Fibroblast of lung (primary cell): ENCODE measurements around the gene CYLD. TPM values are rescaled to one million over a fixed set of nuclear protein-coding genes. Genes with fewer than 3 reads are reported as not detected.
A peak's percentile ranks its signal among the peaks of the same experiment; 100 is the strongest.

ENCODE experiments used
- DNase-seq, 2 donors: peaks; one replicate each; pipeline versions ENCODE4 v3.0.0 to v3.0.0-alpha.2; 2010; ENCODE audit warnings: low read depth in 2 of 2
- H2AFZ ChIP-seq: 2 replicates; pipeline ENCODE4 v1.5.1; 2012; ENCODE audit warnings: low read length, control low read depth, inconsistent platforms
- H3K27ac ChIP-seq: 2 replicates; pipeline ENCODE4 v1.5.1; 2011; ENCODE audit warnings: low read length, control low read depth; ENCODE audit not compliant: insufficient read depth
- H3K27me3 ChIP-seq: 2 replicates; pipeline ENCODE4 v1.5.1; 2011; ENCODE audit warnings: mild to moderate bottlenecking, low read length; ENCODE audit not compliant: control insufficient read depth, insufficient read depth
- H3K36me3 ChIP-seq: 2 replicates; pipeline ENCODE4 v1.5.1; 2011; ENCODE audit warnings: low read length; ENCODE audit not compliant: control insufficient read depth, insufficient read depth
- H3K4me1 ChIP-seq: 2 replicates; pipeline ENCODE4 v1.5.1; 2011; ENCODE audit warnings: low read length; ENCODE audit not compliant: control insufficient read depth, insufficient read depth; ENCODE audit errors: extremely low read depth
- H3K4me2 ChIP-seq: 2 replicates; pipeline ENCODE4 v1.5.1; 2011; ENCODE audit warnings: low read length, control low read depth; ENCODE audit not compliant: insufficient read depth; ENCODE audit errors: extremely low read depth
- H3K4me3 ChIP-seq, 4 experiments: fragments of 200-600 bp in 1 of 4; sonication (generic) in 1 of 4; replicated peaks in 1 of 4; 2 replicates each; pipeline ENCODE4 v1.5.1; 2011 to 2016; ENCODE audit warnings: low read length in 4 of 4, low read depth in 3 of 4, mild to moderate bottlenecking in 3 of 4, control low read depth in 2 of 4, inconsistent platforms in 1 of 4, mixed read lengths in 1 of 4; ENCODE audit not compliant: insufficient read depth in 1 of 4; ENCODE audit errors: control extremely low read depth in 1 of 4
- H3K79me2 ChIP-seq: 2 replicates; pipeline ENCODE4 v1.5.1; 2012; ENCODE audit warnings: mild to moderate bottlenecking, low read length, inconsistent platforms; ENCODE audit not compliant: control insufficient read depth, insufficient read depth
- H3K9ac ChIP-seq: 2 replicates; pipeline ENCODE4 v1.5.1; 2011; ENCODE audit warnings: mild to moderate bottlenecking, low read length, control low read depth; ENCODE audit not compliant: insufficient read depth
- H3K9me3 ChIP-seq: 2 replicates; pipeline ENCODE4 v1.5.1; 2012; ENCODE audit warnings: low read depth, low read length; ENCODE audit not compliant: control insufficient read depth, insufficient read depth
- H4K20me1 ChIP-seq: 2 replicates; pipeline ENCODE4 v1.5.1; 2011; ENCODE audit warnings: low read length; ENCODE audit not compliant: control insufficient read depth, insufficient read depth; ENCODE audit errors: extremely low read depth
- EZH2 ChIP-seq: IDR thresholded peaks from 2 replicates; pipeline ENCODE4 v1.5.1; 2012; ENCODE audit warnings: low read length, control low read depth, mild to moderate bottlenecking; ENCODE audit errors: missing control alignments
- polyA plus RNA-seq, 2 donors: library from polyadenylated mRNA; depleted of rRNA in 1 of 2; stranded (reverse) in 1 of 2; unstranded in 1 of 2; fragments of >200 nt; gene quantifications; 2 replicates each; pipeline ENCODE4 v1.2.1, GENCODE V29; 2011 to 2012; ENCODE audit warnings: missing spikeins in 1 of 2
- total RNA-seq: library from RNA; depleted of rRNA; stranded (reverse); fragments of >200 nt; gene quantifications from 2 replicates; pipeline ENCODE4 v1.2.1, GENCODE V29; 2014
- TF ChIP-seq, protein P1 (sequence below), 2 donors: IDR thresholded peaks in 1 of 2; conservative IDR thresholded peaks in 1 of 2; 1 replicate in 1 of 2; 2 replicates in 1 of 2; pipeline ENCODE4 v1.5.1; 2011 to 2012; ENCODE audit warnings: low read length in 2 of 2, control low read depth in 1 of 2, inconsistent platforms in 1 of 2, low read depth in 1 of 2, mild to moderate bottlenecking in 1 of 2

Gene CYLD
- total and polyA plus RNA-seq, 2 donors (not counting 1 experiment from before 2014, with no cell fraction given), result 22.1 to 66.7 TPM

GRCh38 chr16:50804290-50804907, 62.5 kb downstream of the CYLD start:
- Histone ChIP-seq H3K4me2 (no peak overlapping the region), H4K20me1 (no peaks in the 10 kb centered on the region), H3K4me3 (no peak overlapping the region), H3K36me3 (no peaks in the 10 kb centered on the region), H2AFZ (no peak overlapping the region), H3K27me3 (no peaks in the 10 kb centered on the region), H3K27ac (no peak overlapping the region), H3K9me3 (no peaks in the 10 kb centered on the region), H3K9ac (no peak overlapping the region), H3K4me1 (no peaks in the 10 kb centered on the region), H3K79me2 (no peaks in the 10 kb centered on the region)
- DNase-seq, result no peak
- TF ChIP-seq, protein P1, sequence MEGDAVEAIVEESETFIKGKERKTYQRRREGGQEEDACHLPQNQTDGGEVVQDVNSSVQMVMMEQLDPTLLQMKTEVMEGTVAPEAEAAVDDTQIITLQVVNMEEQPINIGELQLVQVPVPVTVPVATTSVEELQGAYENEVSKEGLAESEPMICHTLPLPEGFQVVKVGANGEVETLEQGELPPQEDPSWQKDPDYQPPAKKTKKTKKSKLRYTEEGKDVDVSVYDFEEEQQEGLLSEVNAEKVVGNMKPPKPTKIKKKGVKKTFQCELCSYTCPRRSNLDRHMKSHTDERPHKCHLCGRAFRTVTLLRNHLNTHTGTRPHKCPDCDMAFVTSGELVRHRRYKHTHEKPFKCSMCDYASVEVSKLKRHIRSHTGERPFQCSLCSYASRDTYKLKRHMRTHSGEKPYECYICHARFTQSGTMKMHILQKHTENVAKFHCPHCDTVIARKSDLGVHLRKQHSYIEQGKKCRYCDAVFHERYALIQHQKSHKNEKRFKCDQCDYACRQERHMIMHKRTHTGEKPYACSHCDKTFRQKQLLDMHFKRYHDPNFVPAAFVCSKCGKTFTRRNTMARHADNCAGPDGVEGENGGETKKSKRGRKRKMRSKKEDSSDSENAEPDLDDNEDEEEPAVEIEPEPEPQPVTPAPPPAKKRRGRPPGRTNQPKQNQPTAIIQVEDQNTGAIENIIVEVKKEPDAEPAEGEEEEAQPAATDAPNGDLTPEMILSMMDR (conservative IDR thresholded peaks at IDR 0.05 in 1 of 2, IDR thresholded peaks at IDR 0.05 in 1 of 2; ENCODE audit: low read depth in 1 of 2, low read length in 2 of 2), result no peak
- no peak for TF ChIP-seq EZH2

DNA sequence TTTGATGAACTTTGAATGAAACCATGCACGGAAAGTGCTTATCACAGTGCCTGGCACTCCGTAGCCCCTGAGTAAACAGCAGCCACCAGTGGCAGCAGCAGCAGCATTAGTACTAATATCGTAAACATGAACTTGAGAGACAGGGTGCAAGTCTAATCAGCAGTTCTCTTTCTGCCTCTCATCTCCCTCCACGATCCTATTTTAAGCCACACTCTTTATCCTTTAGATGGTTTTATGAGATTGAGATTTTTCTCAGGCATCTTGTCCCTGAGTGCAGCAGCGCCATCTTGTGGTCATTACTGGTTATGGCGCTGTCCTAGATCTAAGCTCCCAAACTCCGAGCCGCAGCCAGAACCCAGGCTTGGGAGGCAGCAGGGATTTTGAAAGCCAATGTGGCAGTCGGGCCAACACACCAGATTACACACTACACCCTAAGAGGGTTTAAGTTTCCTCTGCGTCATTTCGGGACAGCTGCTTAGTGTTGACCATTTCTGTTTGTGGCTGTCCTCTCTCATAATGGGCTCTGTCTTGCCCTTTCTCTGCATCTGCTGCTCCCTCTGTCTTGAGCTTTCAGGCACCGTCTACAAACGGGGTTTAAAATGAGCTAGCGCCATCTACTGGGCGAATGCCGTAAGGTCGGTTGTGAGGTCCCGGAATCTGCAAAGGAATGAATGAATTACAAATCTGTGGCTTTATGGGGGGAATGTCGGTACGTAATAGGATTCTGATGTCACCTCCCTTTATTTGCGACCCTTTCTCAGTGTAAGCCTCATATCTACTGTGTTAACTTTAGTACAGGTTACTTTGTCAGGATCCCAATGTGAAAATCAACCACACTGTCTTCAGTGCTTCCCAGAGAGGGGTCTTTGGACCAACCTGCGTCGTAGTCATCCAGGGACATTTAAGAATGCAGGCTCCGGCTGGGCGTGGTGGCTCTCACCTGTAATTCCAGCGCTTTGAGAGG, 64.5 kb downstream of the CYLD start:
- Histone ChIP-seq H3K4me1 (no peaks in the 10 kb centered on the region), H3K27ac (no peak overlapping the region), H3K9ac (peak overlapping the region; percentile 50), H3K79me2 (no peaks in the 10 kb centered on the region), H3K36me3 (no peaks in the 10 kb centered on the region), H3K27me3 (no peaks in the 10 kb centered on the region), H3K4me2 (peak overlapping the region; percentile 96), H2AFZ (peak overlapping the region; percentile 100), H4K20me1 (no peaks in the 10 kb centered on the region), H3K9me3 (no peaks in the 10 kb centered on the region), H3K4me3 (peak overlapping the region; percentile 54 to 63 (median 56))
- TF ChIP-seq, protein P1 (conservative IDR thresholded peaks at IDR 0.05 in 1 of 2, IDR thresholded peaks at IDR 0.05 in 1 of 2; ENCODE audit: low read depth in 1 of 2, low read length in 2 of 2), result peak; percentile 67 to 81
- TF ChIP-seq EZH2, result no peak
- peak; percentile 79 to 93 for DNase-seq

GRCh38 chr16:50808929-50809538, 67.1 kb downstream of the CYLD start:
- no peaks in the 10 kb centered on the region for H3K27me3 ChIP-seq
- no peak overlapping the region for H3K4me2 ChIP-seq
- no peak overlapping the region for H2AFZ ChIP-seq
- H3K9me3 ChIP-seq, result no peaks in the 10 kb centered on the region
- no peak for DNase-seq
- no peak overlapping the region for H3K4me3 ChIP-seq
- no peaks in the 10 kb centered on the region for H3K36me3 ChIP-seq
- TF ChIP-seq, protein P1 (conservative IDR thresholded peaks at IDR 0.05 in 1 of 2, IDR thresholded peaks at IDR 0.05 in 1 of 2; ENCODE audit: low read depth in 1 of 2, low read length in 2 of 2), result no peak
- TF ChIP-seq EZH2, result no peak
- H3K79me2 ChIP-seq, result no peaks in the 10 kb centered on the region
- no peaks in the 10 kb centered on the region for H4K20me1 ChIP-seq
- H3K27ac ChIP-seq, result no peak overlapping the region
- no peaks in the 10 kb centered on the region for H3K4me1 ChIP-seq
- no peak overlapping the region for H3K9ac ChIP-seq
